Measurements from ENCODE around the gene SOCS7. TPM values are rescaled to one million over a fixed set of nuclear protein-coding genes. Genes with fewer than 3 reads are reported as not detected.

Gene SOCS7
- total RNA-seq, 1 experiment from 2014 or later = 83.6 TPM

DNA sequence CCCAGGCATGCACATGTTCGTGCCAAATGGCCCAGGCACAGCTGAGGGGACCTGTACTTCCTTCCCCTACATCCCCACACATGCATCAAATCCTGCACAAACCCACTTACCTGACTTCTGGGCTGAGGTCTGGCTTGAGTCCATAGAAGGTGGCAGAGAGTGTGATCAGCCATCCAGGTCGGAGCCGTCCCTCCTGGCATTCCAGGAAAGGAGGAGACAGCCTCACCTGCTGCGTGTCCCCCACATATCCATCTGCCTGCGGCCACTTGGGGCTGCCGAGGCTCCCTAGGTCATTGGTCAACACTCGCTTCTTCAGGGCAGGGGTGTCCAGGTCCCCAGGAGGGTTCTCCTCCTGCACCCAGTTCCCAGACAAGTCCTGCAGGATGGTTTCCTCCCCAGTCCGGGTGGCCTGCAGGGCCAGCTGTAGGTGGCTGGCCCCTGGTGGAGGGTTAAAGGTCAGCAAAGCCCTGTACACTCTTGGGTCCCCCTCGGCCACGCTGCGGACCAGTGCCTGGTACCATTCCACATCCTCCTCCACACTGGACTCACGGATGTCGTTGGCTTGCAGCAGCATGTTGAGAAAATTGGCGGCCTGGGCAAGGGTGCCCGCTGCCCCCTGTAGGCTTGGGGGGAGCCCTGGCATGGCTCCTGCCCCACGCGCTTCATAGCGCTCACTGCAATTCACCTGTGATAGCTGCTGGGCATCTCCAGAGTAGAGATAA, 8.6 kb upstream of the SOCS7 start:
- Mint-ChIP-seq H3K27me3 (ENCODE audit: unreplicated experiment) (peaks cover 58% of the 10 kb centered on the region), H3K36me3 (ENCODE audit: insufficient read depth, unreplicated experiment) (no peaks in the 10 kb centered on the region), H3K9me3 (ENCODE audit: low read depth, unreplicated experiment) (no peaks in the 10 kb centered on the region), H3K4me3 (ENCODE audit: low read depth, unreplicated experiment) (no peak overlapping the region), H3K27ac (ENCODE audit: unreplicated experiment) (no peak overlapping the region), H3K4me1 (ENCODE audit: low read depth, unreplicated experiment) (peaks cover 8% of the 10 kb centered on the region)
- TF ChIP-seq, protein P1, sequence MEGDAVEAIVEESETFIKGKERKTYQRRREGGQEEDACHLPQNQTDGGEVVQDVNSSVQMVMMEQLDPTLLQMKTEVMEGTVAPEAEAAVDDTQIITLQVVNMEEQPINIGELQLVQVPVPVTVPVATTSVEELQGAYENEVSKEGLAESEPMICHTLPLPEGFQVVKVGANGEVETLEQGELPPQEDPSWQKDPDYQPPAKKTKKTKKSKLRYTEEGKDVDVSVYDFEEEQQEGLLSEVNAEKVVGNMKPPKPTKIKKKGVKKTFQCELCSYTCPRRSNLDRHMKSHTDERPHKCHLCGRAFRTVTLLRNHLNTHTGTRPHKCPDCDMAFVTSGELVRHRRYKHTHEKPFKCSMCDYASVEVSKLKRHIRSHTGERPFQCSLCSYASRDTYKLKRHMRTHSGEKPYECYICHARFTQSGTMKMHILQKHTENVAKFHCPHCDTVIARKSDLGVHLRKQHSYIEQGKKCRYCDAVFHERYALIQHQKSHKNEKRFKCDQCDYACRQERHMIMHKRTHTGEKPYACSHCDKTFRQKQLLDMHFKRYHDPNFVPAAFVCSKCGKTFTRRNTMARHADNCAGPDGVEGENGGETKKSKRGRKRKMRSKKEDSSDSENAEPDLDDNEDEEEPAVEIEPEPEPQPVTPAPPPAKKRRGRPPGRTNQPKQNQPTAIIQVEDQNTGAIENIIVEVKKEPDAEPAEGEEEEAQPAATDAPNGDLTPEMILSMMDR (IDR thresholded peaks at IDR 0.05; ENCODE audit: unreplicated experiment) = peak; percentile 33
- no TSS peak for BruUV-seq (replicated peaks)
- CTCF ChIA-PET = interaction anchor here (0.7 to 12.7 kb wide), 3 partner anchors 9 to 22 kb away, joined by 4 to 159 read pairs (median 6); partner anchors contain the start of gene SOCS7
- DNase-seq = no peak
- intact Hi-C loops (cut with micrococcal nuclease; ENCODE audit: unreplicated experiment) = no loop called here

DNA sequence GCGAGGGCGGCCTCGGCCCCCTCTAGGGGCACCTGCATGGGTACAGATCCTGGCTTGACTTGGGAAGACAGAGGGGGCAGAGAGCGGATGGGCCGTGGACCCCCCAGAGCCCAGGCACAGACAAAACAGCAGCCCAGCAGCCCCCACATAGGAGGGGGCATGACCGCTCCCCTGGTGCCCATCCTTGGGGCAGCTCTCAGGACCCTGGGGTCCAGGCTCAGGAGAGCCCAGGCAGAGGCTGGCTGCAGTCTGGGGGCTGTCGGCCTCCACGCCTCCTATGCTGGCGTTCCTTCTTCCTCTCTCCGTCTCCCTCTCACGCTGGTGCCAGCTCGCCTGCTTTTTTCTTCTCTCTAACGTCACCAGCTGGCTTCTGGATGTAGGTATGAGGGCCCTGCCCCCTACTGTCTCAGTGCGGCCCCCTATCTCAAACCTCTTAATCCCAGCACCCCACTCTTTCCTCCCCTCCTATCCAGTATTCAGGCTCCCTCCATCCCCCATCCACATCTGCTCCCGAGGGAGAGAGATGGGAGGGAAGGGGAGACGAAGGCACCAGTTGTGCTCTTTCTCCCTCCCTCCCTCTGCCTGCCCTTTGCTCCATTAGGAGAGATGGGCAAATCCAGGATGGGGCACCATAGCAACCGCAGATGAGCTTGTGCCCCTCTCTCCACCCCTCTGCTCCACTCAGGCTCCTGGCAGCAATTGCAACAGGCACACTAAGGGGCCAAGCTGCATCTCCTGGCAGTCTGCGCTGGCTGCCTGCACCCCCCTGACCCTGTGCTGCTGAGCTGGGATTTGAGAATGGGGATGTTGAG, 7.8 kb upstream of the SOCS7 start, which contains the start of gene GPR179:
TSS of gene GPR179 (minus strand) at position 349 of the 812 bp plus-strand sequence. CDS start at position 182, 167 bp downstream.
- no peak within 1 kb of the TSS for H3K4me3 Mint-ChIP-seq (ENCODE audit: low read depth, unreplicated experiment)

DNA sequence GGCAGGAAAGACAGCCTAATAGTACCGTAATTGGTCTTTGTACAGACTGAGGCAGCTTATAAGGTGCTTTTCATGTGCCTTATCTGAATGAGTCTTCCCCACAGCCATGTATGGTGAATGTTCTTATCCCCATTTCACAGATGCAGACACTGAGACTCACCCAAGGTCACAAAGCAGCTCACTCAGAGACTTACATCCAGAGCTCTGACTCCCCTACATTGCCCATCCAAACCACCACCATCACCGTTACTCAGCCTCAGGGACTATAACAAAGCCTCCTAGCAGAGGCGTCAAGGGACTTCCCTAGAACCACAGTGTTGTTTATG, 7.3 kb upstream of the SOCS7 start:
- intact Hi-C loops (cut with micrococcal nuclease; ENCODE audit: unreplicated experiment) = no loop called here
- H3K27me3 Mint-ChIP-seq (ENCODE audit: unreplicated experiment) = peaks cover 45% of the 10 kb centered on the region
- CTCF ChIA-PET = interaction anchor here (0.8 to 1.7 kb wide), 3 partner anchors 10 to 70 kb away, joined by 3 to 4 read pairs (median 3); no protein-coding TSS in a partner anchor
- no peaks in the 10 kb centered on the region for H3K36me3 Mint-ChIP-seq (ENCODE audit: insufficient read depth, unreplicated experiment)
- no peak for DNase-seq
- peaks cover 16% of the 10 kb centered on the region for H3K4me1 Mint-ChIP-seq (ENCODE audit: low read depth, unreplicated experiment)
- TF ChIP-seq, protein P1 (IDR thresholded peaks at IDR 0.05; ENCODE audit: unreplicated experiment) = no peak
- no peaks in the 10 kb centered on the region for H3K9me3 Mint-ChIP-seq (ENCODE audit: low read depth, unreplicated experiment)
- H3K4me3 Mint-ChIP-seq (ENCODE audit: low read depth, unreplicated experiment) = no peak overlapping the region
- no peak overlapping the region for H3K27ac Mint-ChIP-seq (ENCODE audit: unreplicated experiment)
- BruUV-seq (replicated peaks) = no TSS peak

More for the DNA sequence above, 7.8 kb upstream of the SOCS7 start, which contains the start of gene GPR179:
- H3K27me3 Mint-ChIP-seq (ENCODE audit: unreplicated experiment) = peaks cover 50% of the 10 kb centered on the region
- TF ChIP-seq, protein P1 (IDR thresholded peaks at IDR 0.05; ENCODE audit: unreplicated experiment) = no peak
- intact Hi-C loops (cut with micrococcal nuclease; ENCODE audit: unreplicated experiment) = no loop called here
- H3K27ac Mint-ChIP-seq (ENCODE audit: unreplicated experiment) = no peak within 1 kb of the TSS
- peaks cover 10% of the 10 kb centered on the region for H3K4me1 Mint-ChIP-seq (ENCODE audit: low read depth, unreplicated experiment)
- CTCF ChIA-PET = interaction anchor here (0.8 to 1.7 kb wide), 3 partner anchors 10 to 71 kb away, joined by 3 to 4 read pairs (median 3); no protein-coding TSS in a partner anchor
- H3K9me3 Mint-ChIP-seq (ENCODE audit: low read depth, unreplicated experiment) = no peaks in the 10 kb centered on the region
- no peaks in the 10 kb centered on the region for H3K36me3 Mint-ChIP-seq (ENCODE audit: insufficient read depth, unreplicated experiment)
- no peak for DNase-seq
- BruUV-seq (replicated peaks) = no TSS peak

DNA sequence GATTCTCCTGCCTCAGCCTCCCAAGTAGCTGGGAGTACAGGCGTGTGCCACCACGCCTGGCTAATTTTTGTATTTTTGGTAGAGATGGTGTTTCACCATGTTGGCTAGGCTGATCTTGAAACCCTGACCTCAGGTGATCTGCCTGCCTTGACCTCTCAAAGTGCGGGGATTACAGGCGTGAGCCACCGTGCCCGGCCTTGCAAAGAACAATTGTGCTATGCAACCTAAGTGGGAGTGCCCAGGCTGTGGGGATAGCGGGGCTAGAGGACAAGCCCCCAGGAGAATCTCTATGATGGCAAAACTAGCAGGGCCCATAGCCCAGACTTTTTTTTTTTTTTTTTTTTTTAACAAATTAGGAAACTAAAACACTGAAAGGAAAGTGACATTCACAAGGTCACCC, 5.9 kb upstream of the SOCS7 start:
- no peaks in the 10 kb centered on the region for H3K36me3 Mint-ChIP-seq (ENCODE audit: insufficient read depth, unreplicated experiment)
- no peaks in the 10 kb centered on the region for H3K9me3 Mint-ChIP-seq (ENCODE audit: low read depth, unreplicated experiment)
- H3K4me1 Mint-ChIP-seq (ENCODE audit: low read depth, unreplicated experiment) = peaks cover 29% of the 10 kb centered on the region
- CTCF ChIA-PET = interaction anchor here (0.7 to 1.3 kb wide), 5 partner anchors 9 to 139 kb away, joined by 3 to 8 read pairs (median 5); no protein-coding TSS in a partner anchor
- peaks cover 37% of the 10 kb centered on the region for H3K27me3 Mint-ChIP-seq (ENCODE audit: unreplicated experiment)
- no TSS peak for BruUV-seq (replicated peaks)
- no peak overlapping the region for H3K27ac Mint-ChIP-seq (ENCODE audit: unreplicated experiment)
- TF ChIP-seq, protein P1 (IDR thresholded peaks at IDR 0.05; ENCODE audit: unreplicated experiment) = no peak
- DNase-seq = no peak
- intact Hi-C loops (cut with micrococcal nuclease; ENCODE audit: unreplicated experiment) = no loop called here
- no peak overlapping the region for H3K4me3 Mint-ChIP-seq (ENCODE audit: low read depth, unreplicated experiment)

All from Calu3 (cell line).